Body of pancreas (tissue), 4 donors: ENCODE measurements around the gene TXNRD2.

Experiments used
- CTCF ChIP-seq, 7 experiments: fragments of 450-650 bp in 4 of 7; fragments of 200-600 bp in 3 of 7; sonication (generic) in 3 of 7; IDR thresholded peaks; one replicate each; pipeline ENCODE4 v1.5.1; 2016 to 2019; ENCODE audit warnings: antibody characterized with exemption in 7 of 7
- POLR2A ChIP-seq, 3 donors: fragments of 450-650 bp; IDR thresholded peaks; one replicate each; pipeline ENCODE4 v1.6.1; 2016; ENCODE audit warnings: antibody characterized with exemption in 3 of 3, mild to moderate bottlenecking in 2 of 3

DNA sequence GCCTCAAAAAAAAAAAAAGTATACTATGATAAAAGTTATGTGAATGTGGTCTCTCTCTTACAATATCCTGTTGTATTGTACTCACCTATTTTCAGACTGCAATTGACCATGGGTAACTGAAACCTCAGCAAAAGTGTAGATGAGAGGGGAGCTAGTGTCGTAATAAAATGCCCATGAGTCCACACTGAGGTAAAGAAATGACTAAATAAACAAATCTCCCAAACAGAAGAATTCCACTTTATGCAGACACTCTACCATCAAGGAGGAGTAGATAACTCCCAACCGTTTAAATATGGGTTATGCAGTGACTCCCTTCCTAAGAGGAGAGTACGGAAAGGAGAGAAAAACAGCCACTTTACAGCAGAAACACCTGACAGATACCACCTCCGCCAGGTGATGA, 101.6 kb downstream of the TXNRD2 start:
- TF ChIP-seq CTCF (IDR thresholded peaks at IDR 0.05) (no peak), POLR2A (IDR thresholded peaks at IDR 0.05) (no peak)
